GM21825 (cell line): ENCODE data around the gene NEGR1.
"Not testable (repeated sequence)": the region's sequence is repeated elsewhere in the genome, so short reads cannot be mapped to it uniquely, and the experiment has no call there.

Experiments
- ATAC-seq: cut with Tn5 transposase; IDR thresholded peaks from one replicate; pipeline ENCODE4 v1.9.1; 2021; ENCODE audit warnings: mild to moderate bottlenecking, moderate library complexity; ENCODE audit not compliant: unreplicated experiment

Gene NEGR1

GRCh38 chr1:71956613-71957285, 325.6 kb downstream of the NEGR1 start:
- no peak for ATAC-seq

- no peak for ATAC-seq
These were observed 331.8 kb downstream of the NEGR1 start for GRCh38 chr1:71950579-71950978.

DNA sequence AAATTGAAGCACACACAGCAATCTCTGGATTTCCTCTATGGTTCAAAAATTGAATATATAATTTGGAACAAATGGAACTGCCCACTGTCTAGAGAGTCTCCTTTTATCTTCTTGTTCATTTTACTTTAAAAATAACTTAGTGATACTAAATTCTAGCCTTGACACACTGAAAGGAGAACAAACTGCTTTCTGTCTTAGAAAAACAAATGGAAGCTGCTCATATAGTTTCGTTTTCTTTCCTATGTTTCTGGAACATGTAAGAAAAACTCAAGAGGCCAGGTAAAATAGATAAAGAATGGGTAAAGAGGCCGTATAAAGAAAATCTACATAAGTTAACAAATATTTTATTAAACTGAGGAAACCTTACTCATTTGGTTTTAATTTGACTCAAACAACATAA, 332.7 kb downstream of the NEGR1 start:
- ATAC-seq = no peak

DNA sequence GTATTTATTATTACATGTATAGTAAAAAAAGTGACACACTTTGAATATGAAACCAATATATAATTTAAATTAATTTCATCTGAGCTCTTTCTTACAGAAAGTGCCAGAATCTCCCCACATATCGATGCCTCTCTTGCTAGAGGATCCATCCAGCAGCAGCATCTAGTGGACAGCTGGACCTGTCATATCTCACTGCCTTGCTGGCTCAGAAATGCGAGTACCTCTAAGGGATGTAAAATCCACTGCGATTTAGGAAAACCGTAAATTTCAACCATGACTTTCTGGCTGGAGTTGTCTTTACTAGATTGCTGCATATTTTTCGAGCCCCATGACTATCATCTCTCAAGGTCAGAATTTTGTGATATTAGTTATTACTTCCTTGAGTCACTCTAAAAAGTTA, 333.8 kb downstream of the NEGR1 start:
- ATAC-seq = no peak

- ATAC-seq = no peak
These were observed 338.3 kb downstream of the NEGR1 start for GRCh38 chr1:71944006-71944405.

DNA sequence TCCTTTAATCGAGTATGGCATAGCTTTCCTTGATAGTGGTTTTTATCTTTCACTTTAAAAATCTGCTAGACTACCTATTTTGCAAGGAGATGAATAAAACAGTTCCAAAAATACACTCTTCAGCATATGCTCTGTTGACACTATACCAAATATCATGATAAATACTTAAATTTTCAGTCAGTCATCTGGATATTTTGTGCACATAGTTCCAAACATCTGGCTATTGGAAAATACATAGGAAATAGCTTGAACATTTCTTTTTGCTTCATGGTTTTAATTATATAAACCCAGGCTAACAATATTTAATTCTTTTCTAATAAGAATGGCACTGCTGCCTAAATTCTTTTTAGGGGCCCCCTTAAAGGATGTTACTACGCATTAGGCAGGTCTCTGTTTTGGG, 342.1 kb downstream of the NEGR1 start:
- no peak for ATAC-seq

DNA sequence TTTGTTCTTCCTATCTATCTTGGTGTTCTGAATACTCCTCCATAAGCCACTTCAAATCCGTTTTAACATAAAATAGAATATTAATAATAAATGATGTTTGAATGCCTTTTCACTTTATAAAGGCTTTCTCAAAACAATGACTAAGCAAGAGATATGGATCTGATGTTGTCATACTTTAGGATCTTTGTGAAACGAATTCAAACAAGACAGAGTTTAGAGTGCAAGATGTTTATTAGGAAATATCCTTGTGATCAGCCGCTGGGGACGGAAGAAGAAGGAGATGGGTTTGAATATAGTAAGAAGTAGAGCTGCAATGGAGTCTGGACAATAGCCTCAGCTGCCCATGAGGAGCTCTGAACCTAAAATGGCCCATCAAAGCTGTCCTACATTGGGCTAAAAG, 351.8 kb downstream of the NEGR1 start:
- ATAC-seq = no peak

GRCh38 chr1:71921935-71922559, 360.3 kb downstream of the NEGR1 start:
- ATAC-seq = no peak

GRCh38 chr1:71921204-71921603, 361.1 kb downstream of the NEGR1 start:
- no peak for ATAC-seq

DNA sequence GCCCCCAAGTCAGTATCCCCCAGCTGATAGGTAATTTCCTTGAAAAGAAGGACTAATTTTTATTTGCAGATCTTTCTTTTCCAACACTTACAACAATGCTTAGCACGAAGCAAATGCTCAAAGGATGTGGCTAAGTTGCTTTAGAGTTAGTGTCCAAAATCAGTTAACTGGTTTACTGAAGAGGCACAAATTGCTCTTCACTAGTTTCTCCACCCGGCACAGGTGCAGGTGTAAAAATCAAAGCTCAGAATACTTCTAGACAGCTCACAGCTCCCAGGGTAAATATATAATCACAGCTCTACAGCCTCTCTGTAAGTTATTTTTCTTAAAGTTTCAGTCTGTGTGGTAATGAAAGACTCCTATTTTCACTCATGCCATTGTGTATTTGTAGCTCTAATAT, 361.8 kb downstream of the NEGR1 start:
- no peak for ATAC-seq

- ATAC-seq = no peak
These were observed 362.4 kb downstream of the NEGR1 start for GRCh38 chr1:71919811-71920509.

DNA sequence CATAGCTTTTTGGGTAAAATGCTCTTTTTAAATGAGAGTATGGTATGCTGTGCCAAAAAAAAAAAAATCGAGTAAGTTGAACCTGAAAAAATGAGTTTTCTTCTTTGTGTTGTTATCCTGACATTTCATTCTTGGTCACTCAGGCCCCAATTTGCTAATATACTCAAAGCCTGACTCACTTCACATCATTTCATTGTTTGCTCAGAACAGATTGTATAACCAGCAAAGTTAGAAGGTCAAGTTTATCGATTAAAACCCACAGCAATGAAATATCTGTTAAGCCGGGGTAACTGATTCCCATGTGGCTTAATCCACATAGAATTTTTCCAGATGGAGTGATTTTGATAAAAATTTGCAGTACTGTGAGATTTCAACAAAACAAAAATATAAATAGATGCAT, 363.7 kb downstream of the NEGR1 start:
- no peak for ATAC-seq

DNA sequence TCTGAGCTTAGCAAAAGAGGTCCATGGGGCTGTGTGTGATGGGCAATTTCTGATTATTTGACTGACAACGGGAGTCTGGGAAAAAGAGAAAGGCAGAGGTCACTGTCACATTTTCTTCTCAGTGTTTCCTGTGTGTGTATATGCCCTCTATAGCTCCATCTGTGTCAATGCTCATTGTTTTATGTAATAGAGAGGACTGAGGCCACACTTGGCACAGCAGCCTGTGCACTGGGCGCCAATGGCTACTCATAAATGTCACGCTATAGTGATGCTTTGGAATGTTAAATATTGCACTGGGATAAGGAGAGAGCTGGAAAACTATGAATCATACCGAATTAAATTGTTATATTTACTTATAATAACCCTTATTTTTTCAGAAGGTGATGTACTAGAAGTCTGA, 365.4 kb downstream of the NEGR1 start:
- no peak for ATAC-seq

GRCh38 chr1:71914626-71915025, 367.7 kb downstream of the NEGR1 start:
- no peak for ATAC-seq

- no peak for ATAC-seq
These were observed 373.4 kb downstream of the NEGR1 start for GRCh38 chr1:71908871-71909390.

- ATAC-seq = no peak
These were observed 374.0 kb downstream of the NEGR1 start for GRCh38 chr1:71908303-71908702.

DNA sequence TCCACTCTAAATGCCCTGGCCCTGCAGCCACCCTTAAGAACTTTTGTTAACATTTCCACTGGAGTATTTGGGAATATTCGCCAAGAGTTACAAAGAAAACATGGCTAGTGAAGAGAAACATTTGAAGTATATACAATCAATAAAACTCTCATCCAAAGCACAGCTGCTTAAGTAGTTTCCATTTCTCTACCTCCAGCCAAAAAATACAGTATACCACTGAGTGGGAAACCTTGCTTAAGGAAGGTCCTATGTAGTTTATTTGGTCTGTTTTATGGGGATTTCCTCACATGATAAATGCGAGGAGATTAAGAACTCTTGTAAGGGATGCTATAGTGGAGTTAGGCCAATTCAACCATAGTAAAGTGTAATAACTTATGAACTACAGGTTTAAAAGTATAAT, 382.5 kb downstream of the NEGR1 start:
- no peak for ATAC-seq

- not testable (repeated sequence) for ATAC-seq
These were observed 394.2 kb downstream of the NEGR1 start for GRCh38 chr1:71888166-71888565.

DNA sequence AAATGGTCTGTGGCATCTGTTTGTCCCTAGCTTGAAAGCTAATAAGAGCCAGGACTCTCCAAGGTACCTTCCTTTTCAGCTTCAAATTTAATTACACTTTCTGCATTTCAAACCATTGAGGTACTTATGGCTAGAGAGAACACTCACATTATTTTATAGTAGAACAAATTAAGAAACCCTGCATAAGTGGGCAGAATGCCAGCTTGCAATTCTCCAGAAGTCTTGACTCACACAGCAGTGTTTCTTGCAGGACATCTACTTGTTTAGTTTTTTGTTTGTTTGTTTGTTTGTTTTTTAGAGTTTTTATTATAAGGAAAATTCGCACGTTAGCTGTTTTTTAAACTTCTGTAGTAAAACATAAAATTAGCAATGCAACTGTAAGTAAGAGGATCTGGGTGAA, 397.2 kb downstream of the NEGR1 start:
- ATAC-seq = no peak

GRCh38 chr1:71882637-71883036, 399.7 kb downstream of the NEGR1 start:
- no peak for ATAC-seq

- ATAC-seq = no peak
These were observed 400.1 kb downstream of the NEGR1 start for GRCh38 chr1:71882226-71882625.

DNA sequence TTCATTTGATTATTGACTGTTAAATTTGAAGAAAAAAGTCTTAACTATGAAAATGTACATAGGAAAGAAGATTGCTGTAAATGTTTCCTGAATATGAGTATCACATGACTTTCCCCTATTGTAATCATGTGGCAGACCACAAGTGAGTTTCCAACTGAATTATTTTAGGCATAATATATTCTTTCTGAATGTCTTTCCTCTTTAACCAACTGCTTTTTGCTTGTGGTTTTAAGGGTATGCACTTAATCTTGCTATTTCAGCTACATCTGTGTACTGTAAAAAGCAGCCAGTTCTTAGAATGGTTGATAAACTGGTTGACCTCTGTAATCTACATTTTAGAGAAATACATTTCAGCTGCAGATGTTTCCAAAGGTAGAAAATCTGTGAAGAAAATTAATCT, 400.7 kb downstream of the NEGR1 start:
- no peak for ATAC-seq
